ENCODE measurements around the gene S100Z.

- TF ChIP-seq NKRF (conservative IDR thresholded peaks at IDR 0.05) (no peak), TBL1XR1 (IDR thresholded peaks at IDR 0.05; ENCODE audit: low read depth, low read length) (no peak)
Measured at GRCh38 chr5:76870046-76870445, 20.2 kb downstream of the S100Z start.
